Activated naive CD4-positive, alpha-beta T cell treated with anti-CD3 and anti-CD28 coated beads for 36 hours (primary cell): ENCODE results near the gene ZNF547. TPM values are rescaled to one million over a fixed set of nuclear protein-coding genes. Genes with fewer than 3 reads are reported as not detected.

Source experiments
- CTCF ChIA-PET: fragments of 350-600 bp; sonication (Branson Sonifier 250); formaldehyde crosslinking; loops from one replicate; lab custom pipeline; 2021; ENCODE audit warnings: antibody characterized with exemption; lab: Charles Lee
- DNase-seq: peaks from one replicate; pipeline ENCODE4 v3.0.0-alpha.2; 2020
- H3K27ac Mint-ChIP-seq: one replicate; pipeline ENCODE4 v1.8.0; 2021; ENCODE audit warnings: mild to moderate bottlenecking, mixed read lengths
- H3K27me3 Mint-ChIP-seq: one replicate; pipeline ENCODE4 v1.8.0; 2021; ENCODE audit warnings: low read depth, mixed read lengths
- H3K36me3 Mint-ChIP-seq: one replicate; pipeline ENCODE4 v1.8.0; 2021; ENCODE audit warnings: low read depth, mixed read lengths
- H3K4me1 Mint-ChIP-seq: one replicate; pipeline ENCODE4 v1.8.0; 2021; ENCODE audit warnings: low read depth, mixed read lengths
- H3K4me3 Mint-ChIP-seq: one replicate; pipeline ENCODE4 v1.8.0; 2021; ENCODE audit warnings: mild to moderate bottlenecking, moderate library complexity, mixed read lengths
- H3K9me3 Mint-ChIP-seq: one replicate; pipeline ENCODE4 v1.8.0; 2021; ENCODE audit warnings: mixed read lengths
- intact Hi-C: fragments of 100-400 bp; cut with micrococcal nuclease; formaldehyde crosslinking; loops from one replicate; pipeline ENCODE4 v1.15.1; 2023
- total RNA-seq, 2 experiments: library from RNA; stranded (reverse); gene quantifications; one replicate each; pipeline ENCODE4 v1.2.3, GENCODE V29; 2021

Gene ZNF547
- total RNA-seq, 2 experiments from 2014 or later, result 0.84 to 1.3 TPM

DNA sequence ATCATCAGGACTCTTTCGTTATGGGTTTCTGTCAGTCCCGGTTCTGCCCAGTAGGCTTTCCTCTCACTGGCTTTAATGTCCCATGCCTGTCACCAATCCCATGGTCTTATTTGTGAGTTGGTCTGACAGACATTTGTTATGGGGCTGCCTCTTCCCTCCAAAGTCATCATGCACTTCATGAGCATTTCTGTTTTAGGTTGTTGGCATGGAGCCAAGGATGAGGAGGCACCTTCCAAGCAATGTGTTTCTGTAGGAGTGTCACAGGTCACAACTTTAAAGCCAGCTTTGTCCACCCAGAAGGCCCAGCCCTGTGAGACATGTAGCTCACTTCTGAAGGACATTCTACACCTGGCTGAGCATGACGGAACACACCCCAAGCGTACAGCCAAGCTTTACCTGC, 56.1 kb downstream of the ZNF547 start:
- intact Hi-C loops, result no loop called here
- CTCF ChIA-PET, result interaction anchor here (1.1 kb wide), 1 partner anchor 12 kb away, joined by 3 read pairs; no protein-coding TSS in a partner anchor
- peaks cover 69% of the 10 kb centered on the region for H3K9me3 Mint-ChIP-seq
- H3K27ac Mint-ChIP-seq, result no peak overlapping the region
- no peaks in the 10 kb centered on the region for H3K4me1 Mint-ChIP-seq
- DNase-seq, result no peak
- H3K27me3 Mint-ChIP-seq, result no peaks in the 10 kb centered on the region
- H3K4me3 Mint-ChIP-seq, result no peak overlapping the region
- peaks cover 79% of the 10 kb centered on the region for H3K36me3 Mint-ChIP-seq

- Mint-ChIP-seq H3K27ac (no peak overlapping the region), H3K4me3 (no peak overlapping the region), H3K4me1 (no peaks in the 10 kb centered on the region), H3K36me3 (peaks cover 66% of the 10 kb centered on the region), H3K27me3 (no peaks in the 10 kb centered on the region), H3K9me3 (peaks cover 65% of the 10 kb centered on the region)
- CTCF ChIA-PET, result no interaction called here
- intact Hi-C loops, result no loop called here
- DNase-seq, result no peak
Measured at GRCh38 chr19:57421037-57421436, 57.7 kb downstream of the ZNF547 start.

Other genes with a start within 250 kb of the ZNF547 start
- not detected for gene USP29, start 243.6 kb upstream of the ZNF547 start, total RNA-seq
- not detected for gene ZIM3, start 218.3 kb upstream of the ZNF547 start, total RNA-seq
- gene DUXA, start 196.1 kb upstream of the ZNF547 start, total RNA-seq, result not detected
- 10 to 100 TPM; 18.4 to 18.5 TPM for gene ZNF264, start 172.1 kb upstream of the ZNF547 start, total RNA-seq
- gene AURKC, start 132.5 kb upstream of the ZNF547 start, total RNA-seq, result 1 to 10 TPM in 1 of 2 experiments, under 1 TPM in 1; 0.40 to 1.2 TPM
- 1 to 10 TPM; 6.0 to 6.5 TPM for gene ZNF805, start 122.9 kb upstream of the ZNF547 start, total RNA-seq
- gene ZNF460, start 83.1 kb upstream of the ZNF547 start, total RNA-seq, result 10 to 100 TPM; 61.4 to 63.3 TPM
- 1 to 10 TPM; 3.2 to 3.5 TPM for gene ZNF543, start 43.1 kb upstream of the ZNF547 start, total RNA-seq
- 1 to 10 TPM; 3.3 to 3.6 TPM for gene ZNF304, start 12.3 kb upstream of the ZNF547 start, total RNA-seq
- 1 to 10 TPM; 3.1 to 3.4 TPM for gene TRAPPC2B, start within 50 bp of the ZNF547 start, total RNA-seq
- 10 to 100 TPM; 11.9 to 13.3 TPM for gene ZNF548, start 26.3 kb downstream of the ZNF547 start, total RNA-seq
- 1 to 10 TPM; 4.6 to 6.3 TPM for gene ZNF17, start 47.6 kb downstream of the ZNF547 start, total RNA-seq
- gene ZNF749, start 71.8 kb downstream of the ZNF547 start, total RNA-seq, result 1 to 10 TPM; 8.2 to 9.9 TPM
- under 1 TPM; 0.15 to 0.19 TPM for gene VN1R1, start 93.6 kb downstream of the ZNF547 start, total RNA-seq
- gene ZNF772, start 114.0 kb downstream of the ZNF547 start, total RNA-seq, result 1 to 10 TPM; 6.0 to 8.3 TPM
- 1 to 10 TPM; 5.3 to 5.9 TPM for gene ZNF419, start 124.2 kb downstream of the ZNF547 start, total RNA-seq
- 1 to 10 TPM; 4.2 to 5.0 TPM for gene ZNF773, start 136.4 kb downstream of the ZNF547 start, total RNA-seq
- 1 to 10 TPM; 1.8 TPM for gene ZNF549, start 163.8 kb downstream of the ZNF547 start, total RNA-seq
- gene ZNF550, start 196.3 kb downstream of the ZNF547 start, total RNA-seq, result 1 to 10 TPM; 6.6 to 9.3 TPM
- gene ZNF416, start 215.4 kb downstream of the ZNF547 start, total RNA-seq, result 1 to 10 TPM; 1.5 to 2.0 TPM
- 1 to 10 TPM; 3.3 to 3.6 TPM for gene ZIK1, start 220.6 kb downstream of the ZNF547 start, total RNA-seq
- 1 to 10 TPM; 4.0 to 4.4 TPM for gene ZNF530, start 236.3 kb downstream of the ZNF547 start, total RNA-seq